BJ (cell line): ENCODE data around the gene EXOC3. TPM values are rescaled to one million over a fixed set of nuclear protein-coding genes. Genes with fewer than 3 reads are reported as not detected.
A peak's percentile ranks its signal among the peaks of the same experiment; 100 is the strongest.

Experiments
- CTCF ChIA-PET: fragments of 350-600 bp; formaldehyde crosslinking; extraction: SDS; loops from one replicate; lab custom pipeline; 2021; ENCODE audit warnings: antibody characterized with exemption, inconsistent platforms; lab: Yijun Ruan, JAX
- POLR2A ChIA-PET: fragments of 300-600 bp; sonication (Branson Sonifier 250); formaldehyde crosslinking; extraction: SDS; loops from one replicate; lab custom pipeline; 2021; ENCODE audit warnings: antibody characterized with exemption; lab: Charles Lee
- DNase-seq: peaks from one replicate; pipeline ENCODE4 v3.0.0-alpha.2; 2011; ENCODE audit warnings: low read depth
- H3K27me3 ChIP-seq: 2 replicates; pipeline ENCODE4 v1.6.0; 2011; ENCODE audit warnings: low read length; ENCODE audit not compliant: control insufficient read depth, insufficient read depth
- H3K36me3 ChIP-seq: 2 replicates; pipeline ENCODE4 v1.5.1; 2011; ENCODE audit warnings: low read length; ENCODE audit not compliant: control insufficient read depth, insufficient read depth
- H3K4me3 ChIP-seq: 2 replicates; pipeline ENCODE4 v1.5.1; 2011; ENCODE audit warnings: low read depth, mild to moderate bottlenecking, control low read depth, low read length
- polyA plus RNA-seq: library from polyadenylated mRNA; depleted of rRNA; stranded (reverse); fragments of >200 nt; gene quantifications from 2 replicates; pipeline ENCODE4 v1.2.3, GENCODE V29; 2011
- TF ChIP-seq, protein P1 (sequence below): IDR thresholded peaks from 2 replicates; pipeline ENCODE4 v1.5.1; 2011; ENCODE audit warnings: low read depth, mild to moderate bottlenecking, control low read depth, inconsistent platforms, low read length, moderate library complexity; ENCODE audit not compliant: insufficient read depth

The EXOC3 gene
- polyA plus RNA-seq, 1 experiment, result 32.1 TPM

DNA sequence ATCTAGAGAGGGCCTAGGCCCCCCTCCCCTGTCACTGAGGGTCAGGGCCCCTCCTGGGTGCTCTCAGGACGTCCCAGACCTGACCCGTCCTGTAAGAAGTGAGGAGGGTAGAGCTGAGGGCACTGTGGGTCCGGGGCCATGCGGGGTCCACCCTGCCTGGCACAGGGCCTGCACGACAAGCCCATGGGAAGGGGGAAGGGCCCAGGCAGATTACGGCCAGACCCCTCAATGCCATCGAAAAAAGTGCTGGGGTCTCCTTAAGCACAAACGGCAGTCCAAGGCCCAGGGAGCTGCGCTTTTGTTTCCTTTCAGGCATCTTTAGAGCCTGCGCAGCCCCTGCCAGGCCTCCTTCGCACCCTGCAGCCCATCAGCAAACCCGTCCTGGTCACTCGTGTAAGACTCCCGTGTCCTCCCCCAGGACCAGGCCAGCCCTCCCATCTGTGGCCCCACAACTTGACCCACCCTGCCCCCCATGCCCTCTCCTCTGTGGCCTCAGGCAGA, 4.4 kb upstream of the EXOC3 start:
- ChIA-PET POLR2A (no interaction called here), CTCF (interaction anchor here (0.6 to 1.8 kb wide), 2 partner anchors 121 to 122 kb away, joined by 3 to 6 read pairs; no protein-coding TSS in a partner anchor)
- TF ChIP-seq, protein P1, sequence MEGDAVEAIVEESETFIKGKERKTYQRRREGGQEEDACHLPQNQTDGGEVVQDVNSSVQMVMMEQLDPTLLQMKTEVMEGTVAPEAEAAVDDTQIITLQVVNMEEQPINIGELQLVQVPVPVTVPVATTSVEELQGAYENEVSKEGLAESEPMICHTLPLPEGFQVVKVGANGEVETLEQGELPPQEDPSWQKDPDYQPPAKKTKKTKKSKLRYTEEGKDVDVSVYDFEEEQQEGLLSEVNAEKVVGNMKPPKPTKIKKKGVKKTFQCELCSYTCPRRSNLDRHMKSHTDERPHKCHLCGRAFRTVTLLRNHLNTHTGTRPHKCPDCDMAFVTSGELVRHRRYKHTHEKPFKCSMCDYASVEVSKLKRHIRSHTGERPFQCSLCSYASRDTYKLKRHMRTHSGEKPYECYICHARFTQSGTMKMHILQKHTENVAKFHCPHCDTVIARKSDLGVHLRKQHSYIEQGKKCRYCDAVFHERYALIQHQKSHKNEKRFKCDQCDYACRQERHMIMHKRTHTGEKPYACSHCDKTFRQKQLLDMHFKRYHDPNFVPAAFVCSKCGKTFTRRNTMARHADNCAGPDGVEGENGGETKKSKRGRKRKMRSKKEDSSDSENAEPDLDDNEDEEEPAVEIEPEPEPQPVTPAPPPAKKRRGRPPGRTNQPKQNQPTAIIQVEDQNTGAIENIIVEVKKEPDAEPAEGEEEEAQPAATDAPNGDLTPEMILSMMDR, result no peak
- H3K4me3 ChIP-seq, result no peak overlapping the region
- H3K27me3 ChIP-seq, result no peaks in the 10 kb centered on the region
- no peak for DNase-seq
- peaks cover 9% of the 10 kb centered on the region for H3K36me3 ChIP-seq

DNA sequence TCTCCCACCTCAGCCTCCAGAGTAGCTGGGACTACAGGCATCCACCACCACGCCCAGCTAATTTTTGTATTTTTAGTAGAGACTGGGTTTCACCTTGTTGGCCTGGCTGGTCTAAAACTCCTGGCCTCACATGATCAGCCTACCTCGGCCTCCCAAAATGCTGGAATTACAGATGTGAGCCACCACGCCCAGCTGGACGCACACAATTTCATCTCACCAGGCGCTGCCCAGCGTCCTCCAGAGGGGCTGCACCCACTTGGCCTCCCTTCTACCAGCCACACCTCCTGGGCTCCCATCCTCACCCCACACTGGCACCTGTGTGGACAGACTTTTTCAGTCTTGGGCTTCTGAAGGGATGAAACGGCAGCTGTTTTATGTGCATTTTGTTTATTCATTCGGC, 3.8 kb upstream of the EXOC3 start:
- ChIA-PET POLR2A (no interaction called here), CTCF (interaction anchor here (1.3 to 1.8 kb wide), 3 partner anchors 9 to 122 kb away, joined by 3 to 6 read pairs (median 4); partner anchors contain the start of gene AHRR)
- TF ChIP-seq, protein P1, result no peak
- Histone ChIP-seq H3K36me3 (peaks cover 5% of the 10 kb centered on the region), H3K27me3 (no peaks in the 10 kb centered on the region), H3K4me3 (no peak overlapping the region)
- DNase-seq, result no peak

DNA sequence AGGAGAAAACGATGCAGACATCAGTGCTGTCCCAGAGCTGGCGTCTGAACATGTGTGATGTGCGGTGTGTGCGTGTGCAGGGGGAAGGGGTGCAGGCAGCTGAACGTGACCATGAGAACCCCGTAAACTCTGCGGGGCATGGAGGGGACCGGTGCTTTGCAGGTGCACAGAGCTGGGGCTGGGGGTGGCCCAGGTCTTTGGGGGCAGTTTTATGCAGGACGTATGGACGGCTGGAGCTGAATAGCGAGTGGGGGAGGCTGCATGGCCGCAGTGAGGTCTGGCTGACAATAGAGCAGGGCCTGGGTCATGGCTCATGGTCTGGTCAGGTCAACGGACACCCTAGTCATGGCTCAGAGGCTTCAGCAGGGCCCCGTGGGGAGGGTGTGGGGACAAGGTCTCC, 3.3 kb upstream of the EXOC3 start:
- ChIA-PET CTCF (interaction anchor here (1.3 to 1.8 kb wide), 3 partner anchors 9 to 123 kb away, joined by 3 to 6 read pairs (median 4); partner anchors contain the start of gene AHRR), POLR2A (no interaction called here)
- DNase-seq, result no peak
- TF ChIP-seq, protein P1, result no peak
- Histone ChIP-seq H3K27me3 (no peaks in the 10 kb centered on the region), H3K4me3 (no peak overlapping the region), H3K36me3 (peaks cover 3% of the 10 kb centered on the region)

DNA sequence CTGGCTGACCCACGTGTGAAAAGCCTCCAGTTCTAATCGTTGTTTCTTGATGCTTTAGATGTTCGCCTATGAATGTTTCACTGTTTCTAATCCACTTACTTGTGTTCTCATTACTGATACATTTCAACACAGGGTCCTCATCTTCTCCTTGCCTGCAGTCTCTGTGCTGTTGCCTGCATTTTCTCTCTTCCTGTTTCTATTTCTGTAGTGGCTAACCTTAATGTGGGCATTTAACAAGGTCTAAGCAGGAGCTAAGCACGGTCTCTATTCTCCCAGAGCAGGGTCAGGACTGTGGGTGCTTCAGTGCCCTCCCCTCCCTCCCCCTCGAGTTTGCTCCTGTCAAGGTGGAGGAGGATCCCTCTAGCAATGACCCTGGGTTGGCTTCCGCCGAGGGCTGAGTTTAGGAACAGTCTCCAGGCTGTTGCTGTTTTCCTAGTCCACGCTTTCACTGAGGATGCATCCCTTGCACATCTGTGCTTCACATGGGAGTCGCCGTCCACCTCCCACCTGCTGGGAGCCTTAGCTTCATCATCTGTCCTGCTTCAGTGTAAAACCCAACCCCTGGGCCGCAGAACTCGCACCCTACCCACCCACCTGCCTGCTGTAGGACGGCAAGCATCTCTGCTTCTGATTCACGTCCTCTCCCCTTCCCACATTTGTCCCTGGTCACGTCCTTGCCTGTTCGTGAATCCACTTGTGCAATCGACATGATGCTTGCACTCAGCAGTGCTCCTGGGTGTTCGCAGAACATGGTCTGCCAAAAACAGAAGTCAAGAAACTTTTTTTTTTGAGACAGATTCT, 2.4 kb upstream of the EXOC3 start:
- TF ChIP-seq, protein P1, result no peak
- DNase-seq, result no peak
- ChIA-PET POLR2A (no interaction called here), CTCF (interaction anchor here (0.8 to 1.8 kb wide), 4 partner anchors 10 to 124 kb away, joined by 3 to 6 read pairs (median 4); partner anchors contain the start of gene AHRR)
- peaks cover 2% of the 10 kb centered on the region for H3K36me3 ChIP-seq
- H3K27me3 ChIP-seq, result no peaks in the 10 kb centered on the region
- H3K4me3 ChIP-seq, result no peak overlapping the region

DNA sequence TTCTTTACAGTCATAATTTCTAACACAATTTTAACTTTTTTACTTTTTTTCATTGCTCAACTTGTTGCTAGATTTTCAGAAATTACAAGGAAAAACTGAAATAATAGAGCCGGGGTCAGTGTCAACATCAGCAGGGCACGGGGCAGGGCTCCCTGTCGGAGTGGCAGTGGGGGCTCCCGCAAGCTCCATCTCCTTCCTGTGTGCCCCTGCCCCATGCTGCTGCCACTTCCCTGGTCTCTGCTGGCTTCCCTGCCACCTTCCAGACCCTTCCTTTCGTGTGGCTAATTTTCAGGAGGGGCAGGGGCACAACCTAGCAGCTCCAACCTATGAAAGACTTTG, 1.0 kb upstream of the EXOC3 start:
- Histone ChIP-seq H3K4me3 (peak overlapping the region; percentile 87), H3K36me3 (peaks cover 2% of the 10 kb centered on the region; the same call in 1 of the 2 replicates), H3K27me3 (no peaks in the 10 kb centered on the region)
- ChIA-PET POLR2A (no interaction called here), CTCF (no interaction called here)
- no peak for DNase-seq
- TF ChIP-seq, protein P1, result no peak
